Measurements from ENCODE around the gene ZNF516.

- TF ChIP-seq POLR2AphosphoS5 (IDR thresholded peaks at IDR 0.05): no peak
- no peak for TF ChIP-seq CTCF (IDR thresholded peaks at IDR 0.05)
- no peak for TF ChIP-seq POLR2A (IDR thresholded peaks at IDR 0.05)
- TF ChIP-seq EP300 (IDR thresholded peaks at IDR 0.05): no peak
Measured at GRCh38 chr18:76318607-76319006, 176.4 kb downstream of the ZNF516 start.
